Fibroblast of lung (primary cell): ENCODE measurements around the gene SPATA16. TPM values are rescaled to one million over a fixed set of nuclear protein-coding genes. Genes with fewer than 3 reads are reported as not detected.
"Not testable (repeated sequence)": the region's sequence is repeated elsewhere in the genome, so short reads cannot be mapped to it uniquely, and the experiment has no call there.

Source experiments
- DNase-seq, 2 donors: peaks; one replicate each; pipeline versions ENCODE4 v3.0.0 to v3.0.0-alpha.2; 2010; ENCODE audit warnings: low read depth in 2 of 2
- H2AFZ ChIP-seq: 2 replicates; pipeline ENCODE4 v1.5.1; 2012; ENCODE audit warnings: low read length, control low read depth, inconsistent platforms
- H3K27ac ChIP-seq: 2 replicates; pipeline ENCODE4 v1.5.1; 2011; ENCODE audit warnings: low read length, control low read depth; ENCODE audit not compliant: insufficient read depth
- H3K27me3 ChIP-seq: 2 replicates; pipeline ENCODE4 v1.5.1; 2011; ENCODE audit warnings: mild to moderate bottlenecking, low read length; ENCODE audit not compliant: control insufficient read depth, insufficient read depth
- H3K36me3 ChIP-seq: 2 replicates; pipeline ENCODE4 v1.5.1; 2011; ENCODE audit warnings: low read length; ENCODE audit not compliant: control insufficient read depth, insufficient read depth
- H3K4me1 ChIP-seq: 2 replicates; pipeline ENCODE4 v1.5.1; 2011; ENCODE audit warnings: low read length; ENCODE audit not compliant: control insufficient read depth, insufficient read depth; ENCODE audit errors: extremely low read depth
- H3K4me2 ChIP-seq: 2 replicates; pipeline ENCODE4 v1.5.1; 2011; ENCODE audit warnings: low read length, control low read depth; ENCODE audit not compliant: insufficient read depth; ENCODE audit errors: extremely low read depth
- H3K4me3 ChIP-seq, 4 experiments: fragments of 200-600 bp in 1 of 4; sonication (generic) in 1 of 4; replicated peaks in 1 of 4; 2 replicates each; pipeline ENCODE4 v1.5.1; 2011 to 2016; ENCODE audit warnings: low read length in 4 of 4, low read depth in 3 of 4, mild to moderate bottlenecking in 3 of 4, control low read depth in 2 of 4, inconsistent platforms in 1 of 4, mixed read lengths in 1 of 4; ENCODE audit not compliant: insufficient read depth in 1 of 4; ENCODE audit errors: control extremely low read depth in 1 of 4
- H3K79me2 ChIP-seq: 2 replicates; pipeline ENCODE4 v1.5.1; 2012; ENCODE audit warnings: mild to moderate bottlenecking, low read length, inconsistent platforms; ENCODE audit not compliant: control insufficient read depth, insufficient read depth
- H3K9ac ChIP-seq: 2 replicates; pipeline ENCODE4 v1.5.1; 2011; ENCODE audit warnings: mild to moderate bottlenecking, low read length, control low read depth; ENCODE audit not compliant: insufficient read depth
- H3K9me3 ChIP-seq: 2 replicates; pipeline ENCODE4 v1.5.1; 2012; ENCODE audit warnings: low read depth, low read length; ENCODE audit not compliant: control insufficient read depth, insufficient read depth
- H4K20me1 ChIP-seq: 2 replicates; pipeline ENCODE4 v1.5.1; 2011; ENCODE audit warnings: low read length; ENCODE audit not compliant: control insufficient read depth, insufficient read depth; ENCODE audit errors: extremely low read depth
- EZH2 ChIP-seq: IDR thresholded peaks from 2 replicates; pipeline ENCODE4 v1.5.1; 2012; ENCODE audit warnings: low read length, control low read depth, mild to moderate bottlenecking; ENCODE audit errors: missing control alignments
- polyA minus RNA-seq: library from RNA; depleted of rRNA, polyadenylated mRNA; stranded (reverse); fragments of >200 nt; gene quantifications from 2 replicates; pipeline ENCODE4 v1.2.3, GENCODE V29; 2011; ENCODE audit warnings: low replicate concordance
- polyA plus RNA-seq, 2 donors: library from polyadenylated mRNA; depleted of rRNA in 1 of 2; stranded (reverse) in 1 of 2; unstranded in 1 of 2; fragments of >200 nt; gene quantifications; 2 replicates each; pipeline ENCODE4 v1.2.1, GENCODE V29; 2011 to 2012; ENCODE audit warnings: missing spikeins in 1 of 2
- total RNA-seq: library from RNA; depleted of rRNA; stranded (reverse); fragments of >200 nt; gene quantifications from 2 replicates; pipeline ENCODE4 v1.2.1, GENCODE V29; 2014
- TF ChIP-seq, protein P1 (sequence below), 2 donors: IDR thresholded peaks in 1 of 2; conservative IDR thresholded peaks in 1 of 2; 1 replicate in 1 of 2; 2 replicates in 1 of 2; pipeline ENCODE4 v1.5.1; 2011 to 2012; ENCODE audit warnings: low read length in 2 of 2, control low read depth in 1 of 2, inconsistent platforms in 1 of 2, low read depth in 1 of 2, mild to moderate bottlenecking in 1 of 2

SPATA16 gene, protein sequence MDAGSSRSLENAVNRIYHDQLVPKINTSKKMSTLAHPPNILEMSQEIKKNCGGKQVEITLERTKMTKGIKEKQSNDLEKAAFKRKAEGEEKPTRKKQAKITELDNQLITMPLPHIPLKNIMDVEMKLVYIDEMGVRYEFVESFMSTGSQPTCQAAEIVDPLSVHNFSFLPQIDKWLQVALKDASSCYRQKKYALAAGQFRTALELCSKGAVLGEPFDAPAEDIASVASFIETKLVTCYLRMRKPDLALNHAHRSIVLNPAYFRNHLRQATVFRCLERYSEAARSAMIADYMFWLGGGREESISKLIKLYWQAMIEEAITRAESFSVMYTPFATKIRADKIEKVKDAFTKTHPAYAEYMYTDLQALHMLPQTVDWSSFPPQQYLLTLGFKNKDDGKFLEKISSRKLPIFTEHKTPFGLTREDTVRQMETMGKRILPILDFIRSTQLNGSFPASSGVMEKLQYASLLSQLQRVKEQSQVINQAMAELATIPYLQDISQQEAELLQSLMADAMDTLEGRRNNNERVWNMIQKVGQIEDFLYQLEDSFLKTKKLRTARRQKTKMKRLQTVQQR
- not detected in 2 replicates for total RNA-seq
- polyA plus RNA-seq = not detected in 2 replicates
- not detected in 2 replicates for polyA plus RNA-seq (2012)
- not detected in 2 replicates for polyA minus RNA-seq

DNA sequence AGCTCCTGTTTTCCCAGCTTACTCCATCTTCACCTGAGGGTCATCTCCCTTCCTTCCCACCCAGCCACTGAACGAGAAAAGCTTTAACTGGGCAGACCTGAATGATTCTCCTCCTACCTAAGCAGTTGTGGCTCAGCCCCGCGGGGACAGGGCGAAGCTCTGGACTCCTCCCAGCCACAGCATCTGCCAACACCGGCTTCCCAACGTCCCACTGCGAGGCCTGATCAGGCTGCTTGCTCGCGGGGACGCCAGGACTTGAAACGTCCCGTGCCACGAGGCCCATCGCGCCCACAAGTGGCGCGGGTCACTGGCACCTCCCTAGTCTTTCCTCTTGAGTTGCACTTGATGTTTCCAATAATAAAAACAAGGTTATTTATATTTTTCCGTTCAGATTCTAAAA is at the start of gene SPATA16:
TSS of gene SPATA16 (minus strand) at position 250 of the 400 bp plus-strand sequence. CDS start 23,504 bp downstream, outside the sequence.
- Histone ChIP-seq H3K27ac (no peak within 1 kb of the TSS), H2AFZ (no peak within 1 kb of the TSS), H3K4me2 (no peak within 1 kb of the TSS), H3K4me3 (no peak within 1 kb of the TSS), H3K79me2 (no peaks in the 10 kb centered on the region), H3K9ac (no peak within 1 kb of the TSS), H4K20me1 (no peaks in the 10 kb centered on the region), H3K36me3 (no peaks in the 10 kb centered on the region), H3K4me1 (no peaks in the 10 kb centered on the region), H3K27me3 (no peaks in the 10 kb centered on the region), H3K9me3 (no peaks in the 10 kb centered on the region)
- DNase-seq = no peak
- TF ChIP-seq EZH2 = no peak
- TF ChIP-seq, protein P1, sequence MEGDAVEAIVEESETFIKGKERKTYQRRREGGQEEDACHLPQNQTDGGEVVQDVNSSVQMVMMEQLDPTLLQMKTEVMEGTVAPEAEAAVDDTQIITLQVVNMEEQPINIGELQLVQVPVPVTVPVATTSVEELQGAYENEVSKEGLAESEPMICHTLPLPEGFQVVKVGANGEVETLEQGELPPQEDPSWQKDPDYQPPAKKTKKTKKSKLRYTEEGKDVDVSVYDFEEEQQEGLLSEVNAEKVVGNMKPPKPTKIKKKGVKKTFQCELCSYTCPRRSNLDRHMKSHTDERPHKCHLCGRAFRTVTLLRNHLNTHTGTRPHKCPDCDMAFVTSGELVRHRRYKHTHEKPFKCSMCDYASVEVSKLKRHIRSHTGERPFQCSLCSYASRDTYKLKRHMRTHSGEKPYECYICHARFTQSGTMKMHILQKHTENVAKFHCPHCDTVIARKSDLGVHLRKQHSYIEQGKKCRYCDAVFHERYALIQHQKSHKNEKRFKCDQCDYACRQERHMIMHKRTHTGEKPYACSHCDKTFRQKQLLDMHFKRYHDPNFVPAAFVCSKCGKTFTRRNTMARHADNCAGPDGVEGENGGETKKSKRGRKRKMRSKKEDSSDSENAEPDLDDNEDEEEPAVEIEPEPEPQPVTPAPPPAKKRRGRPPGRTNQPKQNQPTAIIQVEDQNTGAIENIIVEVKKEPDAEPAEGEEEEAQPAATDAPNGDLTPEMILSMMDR (conservative IDR thresholded peaks at IDR 0.05 in 1 of 2, IDR thresholded peaks at IDR 0.05 in 1 of 2; ENCODE audit: low read depth in 1 of 2, low read length in 2 of 2) = no peak

DNA sequence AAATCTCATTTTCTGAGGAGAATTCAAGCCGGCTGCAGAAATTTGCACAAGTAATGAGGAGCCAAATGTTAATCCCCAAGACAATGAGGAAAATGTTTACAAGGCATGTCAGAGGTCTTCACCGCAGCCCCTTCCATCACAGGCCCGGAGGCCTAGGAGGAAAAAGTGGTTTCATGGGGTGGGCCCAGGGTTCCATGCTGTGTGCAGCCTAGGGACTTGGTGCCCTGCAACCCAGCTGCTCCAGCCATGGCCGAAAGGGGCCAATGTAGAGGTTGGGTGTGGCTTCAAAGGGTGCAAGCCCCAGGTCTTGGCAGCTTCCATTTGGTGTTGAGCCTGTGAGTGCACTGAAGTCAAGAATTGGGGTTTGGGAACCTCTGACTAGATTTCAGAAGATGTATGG is 42.0 kb upstream of the SPATA16 start:
- not testable (repeated sequence) for H2AFZ ChIP-seq, H3K27ac ChIP-seq, H3K27me3 ChIP-seq, H3K36me3 ChIP-seq, H4K20me1 ChIP-seq, DNase-seq, H3K4me2 ChIP-seq, H3K79me2 ChIP-seq, H3K4me1 ChIP-seq, H3K4me3 ChIP-seq, H3K9me3 ChIP-seq, H3K9ac ChIP-seq

DNA sequence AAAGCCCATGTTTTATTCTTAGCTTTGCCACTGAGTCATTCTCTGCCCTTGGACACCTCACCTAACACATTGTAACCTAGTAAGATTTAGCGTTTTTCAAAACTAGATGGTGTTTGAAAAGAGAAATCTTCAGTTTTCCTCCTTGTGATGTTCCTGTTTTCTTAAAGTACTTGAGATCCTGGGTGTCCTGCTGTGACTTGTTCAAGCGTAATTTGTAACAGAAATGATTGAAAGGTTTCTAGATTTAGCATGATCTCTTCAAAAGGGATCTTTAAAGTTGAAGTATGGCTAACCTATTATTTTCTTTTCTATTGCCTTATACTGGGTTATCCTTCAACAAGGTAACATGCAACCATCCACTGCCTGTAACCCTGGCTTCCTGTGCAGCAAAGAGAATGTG is 32.6 kb upstream of the SPATA16 start:
- H3K27ac ChIP-seq = no peak overlapping the region
- H3K4me2 ChIP-seq = no peak overlapping the region
- H3K36me3 ChIP-seq = no peaks in the 10 kb centered on the region
- no peaks in the 10 kb centered on the region for H3K4me1 ChIP-seq
- H2AFZ ChIP-seq = no peak overlapping the region
- H3K4me3 ChIP-seq = no peak overlapping the region
- H4K20me1 ChIP-seq = no peaks in the 10 kb centered on the region
- no peak for DNase-seq
- H3K9me3 ChIP-seq = no peaks in the 10 kb centered on the region
- no peaks in the 10 kb centered on the region for H3K79me2 ChIP-seq
- no peak for TF ChIP-seq EZH2
- TF ChIP-seq, protein P1 (conservative IDR thresholded peaks at IDR 0.05 in 1 of 2, IDR thresholded peaks at IDR 0.05 in 1 of 2; ENCODE audit: low read depth in 1 of 2, low read length in 2 of 2) = no peak
- no peaks in the 10 kb centered on the region for H3K27me3 ChIP-seq
- no peak overlapping the region for H3K9ac ChIP-seq

DNA sequence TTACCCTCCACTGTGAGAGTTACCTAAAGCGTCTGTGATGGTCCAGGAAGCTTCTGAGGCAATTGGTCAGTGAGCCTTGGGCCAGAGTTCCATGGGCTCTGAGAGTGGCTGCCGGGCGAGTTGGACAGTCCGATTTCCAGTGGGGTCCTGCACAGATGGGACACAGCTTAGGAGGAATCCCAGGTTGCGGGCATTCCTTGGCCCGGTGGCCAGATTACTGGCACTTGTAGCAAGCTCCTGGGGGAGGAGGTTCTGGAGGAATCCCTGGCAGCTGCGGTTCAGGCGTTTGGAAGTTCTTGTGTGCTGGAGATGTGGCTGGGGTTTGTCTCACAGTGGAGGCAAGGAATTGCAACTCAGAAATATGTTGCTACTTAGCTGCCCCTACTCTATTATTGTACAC is 18.1 kb upstream of the SPATA16 start:
- H2AFZ ChIP-seq, H3K36me3 ChIP-seq, H3K79me2 ChIP-seq, H3K9ac ChIP-seq, H4K20me1 ChIP-seq, DNase-seq, H3K4me2 ChIP-seq, H3K4me3 ChIP-seq, H3K27ac ChIP-seq, H3K4me1 ChIP-seq, H3K9me3 ChIP-seq, H3K27me3 ChIP-seq: not testable (repeated sequence)

DNA sequence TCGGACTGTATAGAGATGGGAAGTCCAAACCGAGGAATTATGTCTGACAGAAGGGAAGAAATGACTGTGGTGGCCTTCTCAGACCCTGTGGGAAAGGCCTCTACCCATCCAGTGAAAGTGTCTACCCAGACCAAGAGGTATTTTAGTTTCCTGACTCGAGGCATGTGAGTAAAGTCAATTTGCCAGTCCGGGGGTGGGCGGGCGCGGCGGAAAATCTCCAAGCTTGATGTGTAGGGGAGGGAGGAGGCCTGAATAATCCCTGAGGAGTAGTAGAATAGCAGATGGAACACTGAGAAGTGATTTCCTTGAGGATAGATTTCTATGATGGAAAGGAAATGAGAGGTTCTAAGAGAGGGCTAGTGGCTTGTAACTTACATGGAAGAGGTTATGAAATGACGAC is 15.5 kb upstream of the SPATA16 start:
- H3K9me3 ChIP-seq, H3K4me1 ChIP-seq, H3K27me3 ChIP-seq, H3K4me3 ChIP-seq, H3K4me2 ChIP-seq, H2AFZ ChIP-seq, H3K79me2 ChIP-seq, DNase-seq, H3K9ac ChIP-seq, H3K36me3 ChIP-seq, H3K27ac ChIP-seq, H4K20me1 ChIP-seq: not testable (repeated sequence)
